ENCODE measurements around the gene COG3.
"Not testable (repeated sequence)": the region's sequence is repeated elsewhere in the genome, so short reads cannot be mapped to it uniquely, and the experiment has no call there.

COG3 gene

GRCh38 chr13:45464687-45465453 is at the start of gene COG3:
COG3 (plus strand) TSS chr13:45464939; CDS start chr13:45465037, 98 bp downstream.
- DNase-seq = peak; percentile 96

GRCh38 chr13:45415112-45415511 is 49.6 kb upstream of the COG3 start:
- no peak for DNase-seq

- DNase-seq = no peak
Measured at GRCh38 chr13:45416516-45417128, 48.1 kb upstream of the COG3 start.

GRCh38 chr13:45417790-45418534 is 46.8 kb upstream of the COG3 start, which contains the start of gene SLC25A30:
SLC25A30 (minus strand) TSS chr13:45418373; CDS start chr13:45411425, 6,948 bp downstream.
- peak; percentile 69 for DNase-seq

GRCh38 chr13:45419389-45419788 is 45.4 kb upstream of the COG3 start:
- not testable (repeated sequence) for DNase-seq

GRCh38 chr13:45419945-45420344 is 44.8 kb upstream of the COG3 start:
- no peak for DNase-seq

- DNase-seq = no peak
Measured at GRCh38 chr13:45422731-45423292, 41.9 kb upstream of the COG3 start.

GRCh38 chr13:45426056-45426841 is 38.5 kb upstream of the COG3 start:
- DNase-seq = not testable (repeated sequence)

GRCh38 chr13:45432737-45433380 is 31.9 kb upstream of the COG3 start:
- no peak for DNase-seq

GRCh38 chr13:45433381-45433790 is 31.4 kb upstream of the COG3 start:
- DNase-seq = no peak

GRCh38 chr13:45434556-45435371 is 30.0 kb upstream of the COG3 start:
- no peak for DNase-seq

- no peak for DNase-seq
Measured at GRCh38 chr13:45436332-45436731, 28.4 kb upstream of the COG3 start.

- DNase-seq = no peak
Measured at GRCh38 chr13:45436953-45437352, 27.8 kb upstream of the COG3 start.

GRCh38 chr13:45437947-45438346 is 26.8 kb upstream of the COG3 start:
- DNase-seq = no peak

- no peak for DNase-seq
Measured at GRCh38 chr13:45439008-45439407, 25.7 kb upstream of the COG3 start.

GRCh38 chr13:45439781-45440462 is 24.8 kb upstream of the COG3 start:
- no peak for DNase-seq

- DNase-seq = no peak
Measured at GRCh38 chr13:45441633-45442032, 23.1 kb upstream of the COG3 start.

- no peak for DNase-seq
Measured at GRCh38 chr13:45445053-45445452, 19.7 kb upstream of the COG3 start.

- no peak for DNase-seq
Measured at GRCh38 chr13:45446181-45446580, 18.6 kb upstream of the COG3 start.

- no peak for DNase-seq
Measured at GRCh38 chr13:45447050-45447661, 17.6 kb upstream of the COG3 start.

Data from NCI-H1694 (cell line).